HG02610 (cell line): Measurements from ENCODE around the gene TBPL1.

ENCODE experiments used
- ATAC-seq: cut with Tn5 transposase; IDR thresholded peaks from one replicate; pipeline ENCODE4 v1.9.1; 2021; ENCODE audit warnings: mild to moderate bottlenecking, moderate library complexity; ENCODE audit not compliant: unreplicated experiment

Gene TBPL1

GRCh38 chr6:134039116-134039515, 86.1 kb downstream of the TBPL1 start:
- no peak for ATAC-seq
